ENCODE data around the gene GAD2.

DNA sequence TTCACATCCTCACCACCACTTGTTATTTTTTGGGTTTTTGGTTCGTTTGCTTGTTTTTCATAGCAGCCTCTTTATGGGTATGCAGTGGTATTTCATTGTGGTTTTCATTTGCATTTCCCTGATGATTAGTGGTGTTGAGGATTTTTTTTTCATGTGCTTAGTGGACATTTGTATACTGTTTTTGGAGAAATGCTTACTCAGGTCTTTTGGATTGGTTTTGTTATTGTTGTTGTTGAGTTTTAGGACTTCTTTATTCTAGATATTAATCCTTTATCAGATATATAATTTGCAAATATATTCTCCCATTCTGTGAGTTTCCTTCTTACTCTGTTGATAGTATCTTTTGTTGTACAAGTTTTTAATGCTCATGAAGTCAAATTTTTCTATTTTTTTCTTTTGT lies 42.8 kb downstream of the GAD2 start:
- TF ChIP-seq, protein P1, sequence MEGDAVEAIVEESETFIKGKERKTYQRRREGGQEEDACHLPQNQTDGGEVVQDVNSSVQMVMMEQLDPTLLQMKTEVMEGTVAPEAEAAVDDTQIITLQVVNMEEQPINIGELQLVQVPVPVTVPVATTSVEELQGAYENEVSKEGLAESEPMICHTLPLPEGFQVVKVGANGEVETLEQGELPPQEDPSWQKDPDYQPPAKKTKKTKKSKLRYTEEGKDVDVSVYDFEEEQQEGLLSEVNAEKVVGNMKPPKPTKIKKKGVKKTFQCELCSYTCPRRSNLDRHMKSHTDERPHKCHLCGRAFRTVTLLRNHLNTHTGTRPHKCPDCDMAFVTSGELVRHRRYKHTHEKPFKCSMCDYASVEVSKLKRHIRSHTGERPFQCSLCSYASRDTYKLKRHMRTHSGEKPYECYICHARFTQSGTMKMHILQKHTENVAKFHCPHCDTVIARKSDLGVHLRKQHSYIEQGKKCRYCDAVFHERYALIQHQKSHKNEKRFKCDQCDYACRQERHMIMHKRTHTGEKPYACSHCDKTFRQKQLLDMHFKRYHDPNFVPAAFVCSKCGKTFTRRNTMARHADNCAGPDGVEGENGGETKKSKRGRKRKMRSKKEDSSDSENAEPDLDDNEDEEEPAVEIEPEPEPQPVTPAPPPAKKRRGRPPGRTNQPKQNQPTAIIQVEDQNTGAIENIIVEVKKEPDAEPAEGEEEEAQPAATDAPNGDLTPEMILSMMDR (IDR thresholded peaks at IDR 0.05 in 8 of 11, conservative IDR thresholded peaks at IDR 0.05 in 3 of 11), result no peak
- TF ChIP-seq POLR2A (IDR thresholded peaks at IDR 0.05), result no peak
